Measurements from ENCODE around the gene PRAMEF9.

The PRAMEF9 gene

DNA sequence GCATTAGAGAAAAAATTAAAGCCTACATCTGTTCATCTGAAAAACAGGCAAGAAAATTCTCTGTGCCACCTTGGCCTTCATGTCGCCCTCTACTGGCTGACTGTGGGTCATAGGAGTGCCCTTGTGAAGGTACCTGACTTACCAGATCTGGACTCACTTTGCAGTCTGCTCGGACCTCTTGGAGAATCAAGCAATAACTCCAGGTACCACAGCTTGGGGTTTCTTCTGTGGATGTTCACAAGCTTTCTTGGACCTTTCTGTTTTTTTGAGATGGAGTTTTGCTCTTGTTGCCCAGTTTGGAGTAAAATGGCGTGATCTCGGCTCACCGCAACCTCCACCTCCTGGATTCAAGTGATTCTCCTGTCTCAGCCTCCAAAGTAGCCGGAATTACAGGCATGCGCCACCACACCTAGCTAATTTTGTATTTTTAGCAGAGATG, 56.7 kb downstream of the PRAMEF9 start:
- Histone ChIP-seq H3K4me1 (ENCODE audit: control insufficient read depth, insufficient read depth, low read length, unreplicated experiment) (no peaks in the 10 kb centered on the region), H3K27ac (ENCODE audit: low read depth, low read length) (no peak overlapping the region), H3K36me3 (ENCODE audit: insufficient read depth, low read length) (no peaks in the 10 kb centered on the region), H3K27me3 (ENCODE audit: insufficient read depth, low read length) (no peaks in the 10 kb centered on the region), H3K79me2 (ENCODE audit: control insufficient read depth, insufficient read depth, low read length, unreplicated experiment) (no peaks in the 10 kb centered on the region), H3K4me3 (ENCODE audit: low read depth, low read length) (no peak overlapping the region), H2AFZ (ENCODE audit: low read length, unreplicated experiment) (no peak overlapping the region)

All from ACC112 (cell line).